Prostate gland (tissue), 2 donors: ENCODE measurements around the gene RIMBP2. TPM values are rescaled to one million over a fixed set of nuclear protein-coding genes. Genes with fewer than 3 reads are reported as not detected.
"Not testable (repeated sequence)": the region's sequence is repeated elsewhere in the genome, so short reads cannot be mapped to it uniquely, and the experiment has no call there.

Source experiments
- DNase-seq: peaks from one replicate; pipeline ENCODE4 v3.0.0-alpha.2; 2019; ENCODE audit warnings: low spot score
- H3K27ac ChIP-seq, 2 donors: fragments of 200-600 bp; sonication (generic); 2 replicates each; pipeline ENCODE4 v1.5.1; 2017 to 2019
- H3K27me3 ChIP-seq: fragments of 200-600 bp; sonication (generic); replicated peaks from 2 replicates; pipeline ENCODE4 v1.5.1; 2019; ENCODE audit not compliant: insufficient read depth
- H3K36me3 ChIP-seq, 2 donors: fragments of 200-600 bp; sonication (generic); 1 replicate in 1 of 2; 2 replicates in 1 of 2; pipeline versions ENCODE4 v1.5.1 to v1.8.1; 2017 to 2019
- H3K4me1 ChIP-seq: fragments of 200-600 bp; sonication (generic); replicated peaks from 2 replicates; pipeline ENCODE4 v1.5.1; 2019
- H3K4me3 ChIP-seq, 2 donors: fragments of 200-600 bp; sonication (generic); 2 replicates each; pipeline ENCODE4 v1.5.1; 2017 to 2019
- H3K9me3 ChIP-seq: fragments of 200-600 bp; sonication (generic); 2 replicates; pipeline ENCODE4 v1.5.1; 2017
- CTCF ChIP-seq, 4 experiments: fragments of 200-600 bp in 2 of 4; fragments of 450-650 bp in 2 of 4; sonication (generic) in 2 of 4; IDR thresholded peaks; 1 replicate in 3 of 4; 2 replicates in 1 of 4; pipeline ENCODE4 v1.5.1; 2016 to 2019; ENCODE audit warnings: antibody characterized with exemption in 4 of 4, mild to moderate bottlenecking in 2 of 4, moderate library complexity in 2 of 4
- POLR2A ChIP-seq: fragments of 450-650 bp; IDR thresholded peaks from one replicate; pipeline ENCODE4 v1.6.1; 2016; ENCODE audit warnings: antibody characterized with exemption, mild to moderate bottlenecking
- POLR2AphosphoS5 ChIP-seq: sonication (generic); formaldehyde crosslinking; IDR thresholded peaks from one replicate; pipeline ENCODE4 v1.6.1; 2017; ENCODE audit warnings: antibody characterized with exemption
- WGBS: methylation state at CpG from one replicate; pipeline ENCODE4 v1.1.5; 2018; 5-methylcytosine and 5-hydroxymethylcytosine counted together
- intact Hi-C: fragments of 100-400 bp; cut with DNase I; formaldehyde crosslinking; loops from one replicate; pipeline ENCODE4 v1.14.2; 2022
- total RNA-seq, 2 donors: library from RNA; depleted of rRNA; stranded (reverse); fragments of >200 nt; gene quantifications; one replicate each; pipeline ENCODE4 v1.1.0, GENCODE V29; 2016

RIMBP2 gene
- total RNA-seq, 2 donors from 2014 or later, result 0.96 to 7.0 TPM

GRCh38 chr12:130588696-130589539, 127.2 kb downstream of the RIMBP2 start:
- H3K27ac ChIP-seq, result no peak overlapping the region
- intact Hi-C loops, result no loop called here
- H3K27me3 ChIP-seq, result no peaks in the 10 kb centered on the region
- DNase-seq, result no peak
- H3K9me3 ChIP-seq, result no peaks in the 10 kb centered on the region
- TF ChIP-seq POLR2AphosphoS5 (no peak), POLR2A (no peak), CTCF (IDR thresholded peaks at IDR 0.05) (no peak)
- H3K4me1 ChIP-seq, result no peaks in the 10 kb centered on the region
- no peaks in the 10 kb centered on the region for H3K36me3 ChIP-seq
- 45% methylated on average over 11 of the region's 11 CpGs for WGBS
- no peak overlapping the region for H3K4me3 ChIP-seq

- Histone ChIP-seq H3K4me3 (no peak overlapping the region), H3K27me3 (no peaks in the 10 kb centered on the region), H3K36me3 (no peaks in the 10 kb centered on the region), H3K4me1 (no peaks in the 10 kb centered on the region), H3K9me3 (no peaks in the 10 kb centered on the region), H3K27ac (no peak overlapping the region)
- DNase-seq, result no peak
- TF ChIP-seq POLR2A (no peak), POLR2AphosphoS5 (no peak), CTCF (IDR thresholded peaks at IDR 0.05) (no peak)
- 95% methylated on average over 4 of the region's 4 CpGs for WGBS
- intact Hi-C loops, result no loop called here
These were observed 128.1 kb downstream of the RIMBP2 start for GRCh38 chr12:130587966-130588365.

GRCh38 chr12:130584475-130584874, 131.6 kb downstream of the RIMBP2 start:
- H3K9me3 ChIP-seq, H3K27ac ChIP-seq, H3K36me3 ChIP-seq, H3K27me3 ChIP-seq, intact Hi-C loops, H3K4me3 ChIP-seq, DNase-seq, H3K4me1 ChIP-seq: not testable (repeated sequence)

GRCh38 chr12:130583800-130584199, 132.3 kb downstream of the RIMBP2 start:
- Histone ChIP-seq H3K27ac (no peak overlapping the region), H3K9me3 (no peaks in the 10 kb centered on the region), H3K36me3 (no peaks in the 10 kb centered on the region), H3K4me1 (no peaks in the 10 kb centered on the region), H3K27me3 (no peaks in the 10 kb centered on the region), H3K4me3 (no peak overlapping the region)
- DNase-seq, result no peak
- 85% methylated on average over 4 of the region's 4 CpGs for WGBS
- intact Hi-C loops, result no loop called here
- TF ChIP-seq POLR2A (no peak), CTCF (IDR thresholded peaks at IDR 0.05) (no peak), POLR2AphosphoS5 (no peak)

- no peaks in the 10 kb centered on the region for H3K9me3 ChIP-seq
- no peaks in the 10 kb centered on the region for H3K4me1 ChIP-seq
- TF ChIP-seq POLR2A (no peak), CTCF (IDR thresholded peaks at IDR 0.05) (no peak), POLR2AphosphoS5 (no peak)
- no peaks in the 10 kb centered on the region for H3K36me3 ChIP-seq
- intact Hi-C loops, result no loop called here
- H3K4me3 ChIP-seq, result no peak overlapping the region
- no peak overlapping the region for H3K27ac ChIP-seq
- no peaks in the 10 kb centered on the region for H3K27me3 ChIP-seq
- 90% methylated on average over 5 of the region's 5 CpGs for WGBS
- no peak for DNase-seq
These were observed 132.8 kb downstream of the RIMBP2 start for GRCh38 chr12:130583317-130583716.
